Astrocyte of the spinal cord (primary cell): ENCODE measurements around the gene ANKRD40CL.
"Not testable (repeated sequence)": the region's sequence is repeated elsewhere in the genome, so short reads cannot be mapped to it uniquely, and the experiment has no call there.

Experiments used
- DNase-seq: peaks from one replicate; pipeline ENCODE4 v3.0.0; 2011; ENCODE audit warnings: low read depth, low spot score
- H3K4me3 ChIP-seq: 2 replicates; pipeline ENCODE4 v1.5.1; 2011; ENCODE audit warnings: low read depth, mild to moderate bottlenecking, low read length, moderate library complexity
- in situ Hi-C: cut with HindIII; loops from 2 replicates; pipeline ENCODE4 v1.10.0; 2017; ENCODE audit warnings: low sequenced_read_pairs
- TF ChIP-seq, protein P1 (sequence below): IDR thresholded peaks from 2 replicates; pipeline ENCODE4 v1.5.1; 2012; ENCODE audit warnings: low read depth, mild to moderate bottlenecking, low read length, inconsistent platforms

ANKRD40CL gene

DNA sequence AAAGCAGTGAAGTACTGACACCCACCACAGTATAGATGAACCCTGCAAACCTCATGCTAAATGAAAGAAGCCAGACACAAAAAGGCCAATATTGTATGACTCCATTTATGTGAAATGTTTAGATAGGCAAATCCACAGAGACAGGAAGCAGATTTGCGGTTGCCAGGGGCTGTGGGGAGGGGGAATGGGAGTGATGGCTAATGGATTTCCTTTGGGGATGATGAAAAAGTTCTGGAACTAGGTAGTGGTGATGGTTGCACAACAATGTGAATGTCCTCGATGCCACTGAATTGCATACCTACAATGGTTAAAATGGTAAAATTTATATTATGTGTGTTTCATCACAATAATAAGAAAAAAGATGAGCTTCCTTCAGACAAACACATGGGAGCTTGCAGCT, 39.7 kb upstream of the ANKRD40CL start:
- TF ChIP-seq, protein P1, sequence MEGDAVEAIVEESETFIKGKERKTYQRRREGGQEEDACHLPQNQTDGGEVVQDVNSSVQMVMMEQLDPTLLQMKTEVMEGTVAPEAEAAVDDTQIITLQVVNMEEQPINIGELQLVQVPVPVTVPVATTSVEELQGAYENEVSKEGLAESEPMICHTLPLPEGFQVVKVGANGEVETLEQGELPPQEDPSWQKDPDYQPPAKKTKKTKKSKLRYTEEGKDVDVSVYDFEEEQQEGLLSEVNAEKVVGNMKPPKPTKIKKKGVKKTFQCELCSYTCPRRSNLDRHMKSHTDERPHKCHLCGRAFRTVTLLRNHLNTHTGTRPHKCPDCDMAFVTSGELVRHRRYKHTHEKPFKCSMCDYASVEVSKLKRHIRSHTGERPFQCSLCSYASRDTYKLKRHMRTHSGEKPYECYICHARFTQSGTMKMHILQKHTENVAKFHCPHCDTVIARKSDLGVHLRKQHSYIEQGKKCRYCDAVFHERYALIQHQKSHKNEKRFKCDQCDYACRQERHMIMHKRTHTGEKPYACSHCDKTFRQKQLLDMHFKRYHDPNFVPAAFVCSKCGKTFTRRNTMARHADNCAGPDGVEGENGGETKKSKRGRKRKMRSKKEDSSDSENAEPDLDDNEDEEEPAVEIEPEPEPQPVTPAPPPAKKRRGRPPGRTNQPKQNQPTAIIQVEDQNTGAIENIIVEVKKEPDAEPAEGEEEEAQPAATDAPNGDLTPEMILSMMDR: no peak
- no peak overlapping the region for H3K4me3 ChIP-seq
- peak; percentile 12 for DNase-seq
- in situ Hi-C loops: no loop called here

DNA sequence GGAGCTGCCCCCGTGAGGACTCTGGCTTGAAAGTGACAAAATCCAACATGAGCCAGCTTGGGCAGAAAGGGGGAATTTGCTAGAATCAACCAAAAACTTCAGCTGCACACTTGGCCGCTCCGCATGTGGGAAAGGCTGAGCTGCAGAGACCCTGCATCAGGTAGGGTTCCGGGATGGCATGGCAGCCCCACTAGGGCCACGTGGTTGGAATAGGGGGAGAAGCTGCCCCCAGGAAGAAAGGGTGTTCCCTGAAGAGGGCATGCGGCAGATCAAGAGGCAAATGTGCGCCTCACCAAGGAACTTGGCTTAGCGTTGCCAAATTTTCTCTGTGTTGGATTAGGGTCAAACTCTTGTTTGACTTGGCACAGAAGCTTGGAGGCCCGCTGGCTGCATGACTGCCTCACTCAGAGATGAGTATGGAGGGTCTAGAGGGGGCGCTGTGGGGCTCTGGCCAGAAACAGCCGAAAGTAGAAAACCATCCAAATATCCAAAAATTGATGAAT, 38.9 kb upstream of the ANKRD40CL start:
- H3K4me3 ChIP-seq: no peak overlapping the region
- DNase-seq: peak; percentile 54
- in situ Hi-C loops: no loop called here
- TF ChIP-seq, protein P1: peak; percentile 41

DNA sequence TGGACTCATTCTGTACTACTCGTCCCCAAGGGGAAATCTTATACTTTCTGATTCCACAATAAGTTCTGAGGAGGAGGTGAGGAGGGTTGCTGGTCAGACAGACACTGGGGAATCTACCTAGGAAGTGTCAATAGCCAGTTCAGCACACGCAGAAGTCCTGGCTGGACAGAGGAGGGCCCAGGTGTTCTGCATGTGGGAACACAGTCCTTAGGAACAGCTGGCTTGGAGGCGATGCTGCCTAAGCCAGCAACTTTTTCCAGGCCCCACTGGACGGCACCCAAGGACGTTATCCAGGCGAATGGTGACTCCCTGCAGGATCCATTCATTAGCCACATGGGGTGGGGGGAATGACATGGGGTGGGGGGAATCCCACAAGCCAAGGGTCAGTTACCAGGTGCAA, 38.2 kb upstream of the ANKRD40CL start:
- TF ChIP-seq, protein P1: no peak
- H3K4me3 ChIP-seq: no peak overlapping the region
- in situ Hi-C loops: no loop called here
- no peak for DNase-seq

DNA sequence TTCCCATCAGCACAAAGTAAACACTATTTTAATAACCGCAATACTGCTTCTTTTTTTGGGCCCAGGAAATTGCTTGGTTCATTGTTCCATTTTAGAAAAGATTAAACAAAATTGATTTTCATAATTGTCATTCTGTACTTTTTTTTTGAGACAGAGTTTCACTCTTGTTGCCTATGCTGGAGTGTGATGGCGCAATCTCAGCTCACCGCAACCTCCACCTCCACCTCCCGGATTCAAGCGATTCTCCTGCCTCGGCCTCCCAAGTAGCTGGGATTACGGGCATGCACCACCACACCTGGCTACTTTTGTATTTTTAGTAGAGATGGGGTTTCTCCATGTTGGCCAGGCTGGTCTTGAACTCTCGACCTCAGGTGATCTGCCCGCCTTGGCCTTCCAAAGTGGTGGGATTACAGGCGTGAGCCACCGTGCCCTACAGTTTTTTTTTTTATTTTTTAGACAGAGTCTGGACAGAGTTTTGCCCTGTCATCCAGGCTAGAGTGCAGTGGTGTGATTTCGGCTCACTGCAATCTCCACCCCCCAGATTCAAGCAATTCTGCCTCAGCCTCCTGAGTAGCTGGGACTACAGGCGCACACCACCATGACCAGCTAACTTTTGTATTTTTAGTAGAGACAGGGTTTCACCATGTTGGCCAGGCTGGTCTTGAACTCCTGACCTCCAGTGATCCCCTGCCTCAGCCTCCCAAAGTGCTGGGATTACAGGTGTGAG, 37.6 kb upstream of the ANKRD40CL start:
- DNase-seq, in situ Hi-C loops, H3K4me3 ChIP-seq: not testable (repeated sequence)

DNA sequence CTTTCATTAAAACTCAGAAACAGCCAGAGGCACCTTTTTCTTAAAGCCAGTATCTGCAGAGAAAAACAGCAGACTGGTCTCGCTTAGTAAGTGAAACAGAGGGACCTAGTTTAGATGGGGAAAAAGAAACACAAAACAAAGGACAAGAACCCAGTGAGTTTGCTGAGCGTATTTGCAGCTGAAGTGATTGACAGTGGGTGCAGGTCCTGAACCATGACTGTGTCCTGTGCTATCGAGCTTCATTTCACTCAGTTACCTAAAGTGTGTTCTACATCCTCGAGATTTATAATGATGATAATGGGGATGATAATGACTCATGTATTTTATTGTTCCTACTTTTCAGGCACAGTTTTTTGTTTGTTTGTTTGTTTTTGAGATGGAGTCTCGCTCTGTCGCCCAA, 36.4 kb upstream of the ANKRD40CL start:
- in situ Hi-C loops: no loop called here
- TF ChIP-seq, protein P1: no peak
- no peak for DNase-seq
- no peak overlapping the region for H3K4me3 ChIP-seq

DNA sequence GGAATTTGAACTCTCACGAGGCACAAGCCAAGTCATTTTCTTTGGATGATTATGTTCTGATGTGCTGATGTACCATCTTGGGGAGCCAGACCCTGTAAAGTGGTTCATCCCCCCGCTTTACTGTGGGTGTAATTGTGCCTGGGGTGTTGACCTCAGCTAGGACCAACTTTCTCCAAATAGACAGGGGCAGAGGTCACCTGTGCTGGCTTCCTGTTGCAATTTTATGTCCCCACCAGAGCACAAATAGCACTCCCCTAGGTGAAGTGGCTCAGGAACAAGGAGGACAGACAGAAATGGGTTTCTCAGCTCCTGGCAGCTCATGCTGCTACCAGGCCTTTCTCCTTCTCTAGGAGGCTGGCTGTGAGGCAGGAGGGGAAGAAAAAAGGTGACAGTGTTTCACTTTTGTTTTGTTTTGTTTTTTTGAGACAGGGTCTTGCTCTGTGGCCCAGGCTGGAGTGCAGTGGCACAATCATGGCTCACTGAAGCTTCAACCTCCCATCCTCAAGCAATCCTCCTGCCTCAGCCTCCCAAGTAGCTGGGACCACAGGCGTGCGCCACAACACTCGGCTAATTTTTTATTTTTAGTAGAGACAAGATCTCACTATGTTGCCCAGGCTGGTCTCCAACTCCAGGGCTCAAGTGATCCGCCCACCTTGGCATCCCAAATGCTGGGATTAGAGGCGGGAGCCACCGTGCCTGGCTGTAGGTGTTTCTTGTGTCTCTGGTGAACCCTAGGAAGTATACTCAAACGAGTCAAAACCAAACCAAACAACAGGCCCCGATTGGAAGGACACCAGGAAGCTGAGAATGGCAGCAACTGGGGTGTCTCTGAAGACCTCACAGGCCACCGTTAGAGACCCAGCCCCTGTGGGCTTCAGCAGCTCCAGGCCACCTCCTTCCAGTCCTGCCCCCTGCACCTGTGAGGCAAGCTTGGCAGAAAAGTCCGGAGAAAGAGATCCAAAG, 35.6 kb upstream of the ANKRD40CL start:
- DNase-seq: no peak
- in situ Hi-C loops: no loop called here
- TF ChIP-seq, protein P1: no peak
- H3K4me3 ChIP-seq: no peak overlapping the region
